Measurements from ENCODE around the gene SLC35G2. TPM values are rescaled to one million over a fixed set of nuclear protein-coding genes. Genes with fewer than 3 reads are reported as not detected.
A peak's percentile ranks its signal among the peaks of the same experiment; 100 is the strongest.
"Not testable (repeated sequence)": the region's sequence is repeated elsewhere in the genome, so short reads cannot be mapped to it uniquely, and the experiment has no call there.

The SLC35G2 gene
- polyA plus RNA-seq, 3 donors from 2014 or later, result 0.09 TPM; not detected in 2

DNA sequence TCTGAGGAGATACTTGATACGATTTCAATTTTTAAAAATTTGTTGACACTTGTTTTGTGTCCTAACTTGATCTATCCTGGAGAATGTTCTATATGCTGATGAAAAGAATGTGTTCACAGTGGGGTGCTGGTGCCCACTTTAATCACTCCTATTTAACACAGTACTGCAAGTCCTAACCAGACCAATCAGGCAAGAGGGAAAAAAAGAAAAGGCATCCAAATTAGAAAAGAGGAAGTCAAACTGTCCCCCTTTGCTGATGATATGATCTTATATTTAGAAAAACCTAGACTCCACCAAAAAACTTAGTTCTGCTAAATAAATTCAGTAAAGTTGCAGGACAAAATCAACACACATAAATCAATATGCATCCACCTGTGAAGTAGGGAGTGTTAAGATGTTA, 83.6 kb downstream of the SLC35G2 start:
- peak overlapping the region in 1 of 5 donors; percentile 3 for H3K4me3 Mint-ChIP-seq
- H3K4me1 Mint-ChIP-seq, result peaks cover 79 to 89% of the 10 kb centered on the region in 2 donors
- not testable (repeated sequence) for H3K27me3 Mint-ChIP-seq (ENCODE audit: low read depth in 3 of 3); DNase-seq
- peaks cover 0 to 12% (median 9%) of the 10 kb centered on the region in 6 donors for H3K9me3 Mint-ChIP-seq
- peaks cover 4 to 15% (median 6%) of the 10 kb centered on the region in 3 donors for H3K36me3 Mint-ChIP-seq
- peak overlapping the region; percentile 42 to 78 (median 60) for H3K27ac Mint-ChIP-seq

DNA sequence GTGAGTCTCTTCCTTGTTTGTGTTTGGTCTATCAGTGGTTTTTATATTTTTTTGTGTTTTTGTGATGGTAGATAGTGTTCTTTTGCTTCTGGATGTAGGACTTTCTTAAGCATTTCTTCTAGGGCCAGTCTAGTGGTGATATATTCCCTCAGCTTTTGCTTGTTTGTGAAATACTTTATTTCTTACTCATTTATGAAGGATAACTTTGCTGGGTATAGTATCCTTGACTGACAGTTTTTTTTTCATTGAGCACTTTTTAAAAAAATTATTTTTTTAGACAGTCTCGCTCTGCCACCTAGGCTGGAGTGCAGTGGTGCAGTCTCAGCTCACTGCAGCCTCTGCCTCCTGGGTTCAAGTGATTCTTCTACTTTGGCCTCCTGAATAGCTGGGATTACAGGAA, 85.0 kb downstream of the SLC35G2 start:
- Mint-ChIP-seq H3K27me3 (ENCODE audit: low read depth in 3 of 3) (peaks cover 2 to 4% (median 2%) of the 10 kb centered on the region in 3 donors), H3K27ac (peak overlapping the region in 3 of 6 donors; percentile 49 to 80 (median 64)), H3K36me3 (peaks cover 4 to 15% (median 6%) of the 10 kb centered on the region in 3 donors), H3K4me1 (peaks cover 85 to 94% of the 10 kb centered on the region in 2 donors), H3K9me3 (peaks cover 0 to 12% (median 9%) of the 10 kb centered on the region in 6 donors), H3K4me3 (peak overlapping the region in 1 of 5 donors; percentile 4)
- DNase-seq, result no peak

GRCh38 chr3:136904746-136905145, 85.8 kb downstream of the SLC35G2 start:
- Mint-ChIP-seq H3K4me3 (peak overlapping the region in 1 of 5 donors; percentile 22), H3K36me3 (peaks cover 4 to 15% (median 6%) of the 10 kb centered on the region in 3 donors), H3K27me3 (ENCODE audit: low read depth in 3 of 3) (peaks cover 2 to 4% (median 2%) of the 10 kb centered on the region in 3 donors), H3K27ac (no peak overlapping the region), H3K4me1 (peaks cover 85 to 94% of the 10 kb centered on the region in 2 donors), H3K9me3 (peaks cover 0 to 12% (median 9%) of the 10 kb centered on the region in 6 donors)
- no peak for DNase-seq

Other genes with a start within 250 kb of the SLC35G2 start
- 10 to 100 TPM; 11.8 to 22.6 (median 14.6) TPM for gene STAG1, start 66.7 kb upstream of the SLC35G2 start, polyA plus RNA-seq
- 10 to 100 TPM; 46.2 to 68.9 (median 46.3) TPM for gene NCK1, start 43.1 kb downstream of the SLC35G2 start, polyA plus RNA-seq
- gene IL20RB, start 138.9 kb downstream of the SLC35G2 start, polyA plus RNA-seq, result under 1 TPM in 2 of 3 donors, not detected in 1; 0.55 to 0.73 TPM